NCI-H2107 treated with DMSO at 0.1 percent for 48 hours (cell line): ENCODE results near the gene CACNA2D3.
"Not testable (repeated sequence)": the region's sequence is repeated elsewhere in the genome, so short reads cannot be mapped to it uniquely, and the experiment has no call there.

Experiments used
- DNase-seq: peaks from one replicate; lab custom pipeline; 2025; ENCODE audit not compliant: unreplicated experiment; lab: John Stamatoyannopoulos, UW

Gene CACNA2D3

DNA sequence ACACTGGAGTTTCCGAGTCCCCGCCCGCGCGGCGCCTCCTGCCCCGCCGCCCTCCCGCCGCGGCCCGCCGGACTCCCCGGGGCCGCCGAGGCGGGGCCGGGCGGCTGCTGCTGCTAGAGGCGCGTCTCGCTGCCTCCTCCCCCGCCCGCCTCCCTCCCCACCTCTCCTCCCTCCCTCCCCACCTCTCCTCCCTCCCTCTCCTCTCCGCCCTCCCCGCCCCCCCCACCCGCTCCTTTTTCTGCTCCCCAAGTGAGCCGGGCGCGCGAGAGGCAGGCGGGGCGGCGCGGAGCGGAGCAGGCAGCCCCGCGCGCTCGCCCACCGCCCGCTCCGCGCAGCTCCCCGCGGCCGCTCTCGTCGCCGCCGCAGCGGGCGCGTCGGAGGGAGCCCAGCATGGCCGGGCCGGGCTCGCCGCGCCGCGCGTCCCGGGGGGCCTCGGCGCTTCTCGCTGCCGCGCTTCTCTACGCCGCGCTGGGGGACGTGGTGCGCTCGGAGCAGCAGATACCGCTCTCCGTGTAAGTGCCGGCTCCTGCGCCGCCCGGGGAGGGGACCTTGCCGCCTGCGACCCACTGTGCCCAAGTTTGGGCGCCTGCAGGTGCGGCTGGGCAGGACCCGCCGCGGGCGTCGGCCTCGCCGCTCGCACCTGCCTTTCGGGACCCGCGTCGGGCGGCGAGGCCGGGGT lies at the start of gene CACNA2D3:
TSS of gene CACNA2D3 (plus strand) at position 229 of the 679 bp plus-strand sequence.
- DNase-seq: no peak

DNA sequence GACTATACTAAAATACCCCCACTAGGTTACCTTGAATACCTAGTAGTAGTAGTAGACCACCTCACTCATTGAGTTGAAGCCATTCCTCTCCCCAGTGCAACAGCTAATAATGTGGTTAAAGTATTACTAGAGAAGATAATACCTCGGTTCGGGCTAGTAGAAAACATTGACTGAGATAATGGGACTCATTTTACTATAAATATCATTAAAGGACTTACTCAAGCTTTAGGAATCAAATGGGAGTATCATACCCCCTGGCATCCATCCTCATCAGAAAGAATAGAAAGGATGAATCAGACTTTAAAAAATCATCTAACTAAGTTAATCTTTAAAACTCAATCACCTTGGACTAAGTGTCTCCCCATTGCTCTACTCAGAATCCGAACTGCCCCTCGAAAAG lies 49.0 kb upstream of the CACNA2D3 start:
- DNase-seq: no peak

DNA sequence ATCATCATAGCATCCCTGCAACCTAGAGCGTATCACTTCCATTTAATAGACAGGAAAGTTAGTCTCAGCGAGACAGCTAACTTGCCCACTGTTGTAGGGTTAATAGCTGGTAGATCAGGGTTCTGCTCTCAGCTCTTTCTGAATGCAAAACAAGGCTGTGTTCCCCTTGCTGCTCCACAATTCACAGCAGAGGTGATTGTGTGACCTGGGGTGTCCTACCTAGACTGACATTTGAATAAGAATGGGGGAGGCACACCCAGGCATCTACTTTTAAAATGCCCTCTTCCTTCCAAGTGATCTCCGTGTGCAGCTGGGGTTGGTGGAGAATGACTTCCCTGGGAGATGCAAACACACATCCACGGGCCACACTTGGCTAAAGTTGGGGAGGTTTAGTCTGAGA lies 43.0 kb upstream of the CACNA2D3 start:
- DNase-seq: no peak

DNA sequence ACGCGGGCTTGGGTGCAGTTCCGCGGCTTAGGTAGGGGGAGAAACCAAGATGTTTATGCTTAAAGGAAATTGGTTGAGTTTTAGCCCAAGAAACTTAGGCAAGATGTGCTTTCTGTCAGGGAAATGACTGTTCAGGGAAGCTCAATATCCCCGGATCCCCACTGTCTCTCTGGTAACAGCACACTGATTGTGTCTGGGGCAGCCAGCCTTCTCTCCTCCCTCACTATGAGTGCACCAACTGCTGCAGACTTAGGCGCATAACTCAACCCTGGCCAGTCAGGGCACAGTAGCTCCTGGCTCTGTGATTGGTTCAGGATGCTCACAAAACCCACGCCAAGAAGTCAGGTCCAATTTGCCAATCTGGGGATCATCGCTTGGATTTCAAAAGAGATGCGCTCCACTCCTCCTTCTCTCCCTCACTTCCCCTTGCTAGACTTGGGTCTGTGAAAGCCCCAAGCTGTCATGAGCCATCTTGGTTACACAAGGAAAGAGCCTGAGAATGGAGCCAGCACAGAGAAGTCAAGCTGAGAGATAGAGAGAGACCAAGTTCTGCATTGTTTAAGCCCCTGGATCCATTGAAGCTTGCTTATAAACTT lies 42.5 kb upstream of the CACNA2D3 start:
- no peak for DNase-seq

DNA sequence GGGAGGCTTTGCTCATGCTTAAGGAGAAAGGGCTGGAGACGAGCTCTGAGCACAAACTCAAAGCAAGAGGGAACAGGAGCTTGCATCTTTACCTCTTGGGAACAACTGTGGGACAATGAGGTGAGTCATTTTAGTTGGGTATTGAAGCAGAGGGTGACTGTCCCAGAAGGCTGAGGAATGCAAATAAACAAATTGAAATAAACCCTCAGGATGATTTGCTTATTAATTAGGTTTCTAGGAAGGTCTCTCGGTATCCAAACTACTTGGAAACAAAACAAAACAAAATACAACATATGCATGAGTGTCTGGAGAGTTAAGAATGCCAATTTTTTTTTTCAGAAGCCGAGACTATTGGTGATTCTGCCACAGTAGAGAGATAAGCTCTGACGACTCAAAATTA lies 38.4 kb upstream of the CACNA2D3 start:
- no peak for DNase-seq

DNA sequence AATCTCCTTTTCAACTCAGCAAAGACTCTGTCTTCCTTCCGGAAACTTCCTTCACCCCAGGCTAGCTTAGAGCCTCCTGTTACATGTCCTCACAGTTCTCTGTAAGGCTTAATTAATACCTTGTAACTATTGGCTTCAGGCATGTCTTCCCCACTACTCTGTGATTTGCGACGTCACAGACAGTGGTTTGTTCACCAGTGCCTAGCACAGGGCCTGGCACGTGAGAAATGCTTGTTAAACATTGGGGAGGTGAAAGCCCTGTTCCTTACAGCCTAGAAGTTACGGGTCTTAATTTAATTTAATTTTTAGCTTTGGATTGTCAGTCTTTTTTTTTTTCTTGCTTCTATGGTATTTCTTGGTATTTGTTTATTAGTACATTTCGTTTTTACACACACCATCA lies 36.4 kb upstream of the CACNA2D3 start:
- no peak for DNase-seq

DNA sequence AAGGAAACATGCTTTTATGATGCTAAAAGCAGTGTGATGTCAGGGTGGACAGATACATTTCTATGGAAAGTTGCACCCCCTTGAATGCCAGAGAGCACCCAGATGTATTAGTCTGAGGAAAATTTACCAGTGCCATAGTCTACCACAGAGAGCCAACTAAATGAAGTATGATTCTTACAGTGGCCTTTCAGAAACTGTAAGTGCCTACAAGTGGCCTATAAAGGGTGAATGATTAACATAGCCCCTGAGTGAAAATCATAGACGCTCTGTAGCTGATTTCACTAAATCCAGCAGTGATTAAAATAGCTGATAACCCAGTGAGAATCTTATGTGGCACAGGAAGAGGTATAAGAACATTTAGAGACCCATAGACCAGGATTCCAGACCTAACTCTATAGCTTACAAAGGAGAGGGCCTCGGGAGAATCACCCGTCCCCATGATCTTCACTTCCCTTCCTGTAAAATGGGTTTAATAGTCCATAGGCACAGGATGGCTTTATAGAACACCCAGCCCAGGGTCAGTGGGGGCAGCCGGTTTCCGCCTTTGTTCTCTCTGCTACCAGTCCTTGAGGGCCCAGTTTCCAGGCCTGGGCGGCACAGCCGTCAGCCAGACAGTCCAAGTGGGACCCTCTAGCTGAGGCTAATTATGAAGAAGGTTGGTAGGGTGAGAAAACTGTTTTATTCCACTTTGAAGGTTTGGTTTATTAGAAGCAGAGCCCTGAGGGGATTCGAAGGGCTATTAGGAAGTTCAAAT lies 35.5 kb upstream of the CACNA2D3 start:
- no peak for DNase-seq

DNA sequence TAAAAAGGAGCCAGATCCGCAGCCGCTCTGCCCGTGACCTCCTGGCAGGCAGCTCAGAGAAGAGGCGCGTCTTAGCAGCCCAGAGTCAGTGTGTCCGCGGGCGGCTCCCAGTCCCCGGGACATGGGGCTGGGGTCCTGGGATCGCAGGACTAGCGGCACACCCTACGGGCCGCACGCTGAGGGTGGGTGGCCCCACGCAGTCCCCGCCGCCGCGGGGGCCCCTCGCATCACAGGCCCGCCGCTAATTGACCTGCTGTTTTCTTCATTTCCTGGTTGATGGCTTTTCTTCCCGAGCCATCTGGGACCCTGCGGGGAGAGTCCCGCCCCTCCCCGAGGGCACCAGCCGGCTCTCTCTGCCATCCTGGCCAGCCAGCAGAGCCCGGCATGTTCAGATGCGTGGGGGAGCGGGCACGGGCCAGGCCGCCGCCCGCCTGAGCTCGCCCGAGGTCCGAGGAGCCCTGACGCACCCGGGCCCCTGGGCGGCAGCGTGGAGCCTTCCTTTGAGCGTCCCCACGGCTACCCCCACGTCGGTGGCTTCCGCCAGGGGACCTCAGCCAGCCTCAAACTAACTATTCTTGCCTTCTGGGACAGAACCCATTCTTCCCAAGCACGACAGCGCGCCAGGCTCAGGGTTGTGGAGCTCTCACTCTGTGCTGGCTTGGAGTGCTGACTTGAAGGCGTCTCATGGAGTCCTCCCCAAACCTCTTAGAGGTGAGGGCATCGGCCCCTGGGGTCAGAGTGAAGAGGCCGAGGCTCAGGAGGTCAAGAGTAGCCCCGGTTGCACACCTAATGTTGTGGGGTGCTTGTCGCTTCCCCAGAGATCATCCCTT lies 34.6 kb upstream of the CACNA2D3 start:
- DNase-seq: no peak

DNA sequence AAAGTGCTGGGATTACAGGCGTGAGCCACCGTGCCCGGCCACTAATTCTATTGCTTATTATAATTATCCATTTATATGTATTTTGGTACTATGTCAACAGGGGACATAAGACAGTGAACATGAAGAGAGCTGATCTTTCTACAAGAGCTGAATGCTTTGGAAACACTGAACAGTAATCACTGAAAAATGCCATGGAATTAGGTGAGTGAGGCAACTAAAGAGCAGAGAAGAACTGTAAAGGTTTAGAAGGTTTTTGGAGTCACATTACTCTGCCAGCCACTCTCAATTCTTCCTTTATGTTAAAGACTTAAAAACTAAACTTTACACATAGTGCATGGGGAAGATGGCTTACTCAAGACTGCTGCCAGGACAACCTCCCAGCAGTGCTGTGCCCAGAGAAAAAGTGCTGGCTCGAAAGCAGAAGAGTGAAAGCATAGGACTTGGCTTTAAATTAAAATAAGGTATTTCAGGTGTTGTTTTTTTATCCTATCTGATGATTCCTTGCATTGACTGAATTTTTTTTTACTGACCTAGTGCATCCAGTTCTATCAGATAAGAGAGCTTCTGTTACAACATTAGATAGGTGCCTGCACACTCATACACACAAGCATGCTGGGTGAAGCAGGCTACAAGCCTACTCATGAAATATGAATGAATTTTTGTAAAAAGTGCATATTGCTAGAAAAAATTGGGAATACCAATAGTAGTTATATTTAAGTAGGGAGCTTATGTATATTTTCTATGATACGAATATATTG lies 28.7 kb upstream of the CACNA2D3 start:
- no peak for DNase-seq

DNA sequence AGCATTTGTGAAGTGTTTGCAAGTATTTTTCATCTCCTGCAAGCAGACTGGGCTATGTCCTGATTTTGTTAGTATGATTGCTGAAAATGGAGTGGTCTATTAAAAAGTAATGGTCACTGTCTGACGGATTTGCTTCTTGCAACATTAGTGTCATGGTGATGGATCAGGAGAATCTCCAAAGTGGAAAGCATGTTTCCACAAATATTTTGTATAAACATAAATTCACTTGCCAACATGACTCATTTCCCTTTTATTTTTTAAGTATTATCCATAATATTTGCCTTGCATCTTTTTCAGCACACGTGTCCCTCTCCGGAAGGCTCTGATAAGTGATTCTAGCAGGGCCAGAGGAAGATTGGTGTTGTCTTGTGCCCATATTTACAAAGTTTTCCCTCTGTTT lies 27.4 kb upstream of the CACNA2D3 start:
- no peak for DNase-seq

DNA sequence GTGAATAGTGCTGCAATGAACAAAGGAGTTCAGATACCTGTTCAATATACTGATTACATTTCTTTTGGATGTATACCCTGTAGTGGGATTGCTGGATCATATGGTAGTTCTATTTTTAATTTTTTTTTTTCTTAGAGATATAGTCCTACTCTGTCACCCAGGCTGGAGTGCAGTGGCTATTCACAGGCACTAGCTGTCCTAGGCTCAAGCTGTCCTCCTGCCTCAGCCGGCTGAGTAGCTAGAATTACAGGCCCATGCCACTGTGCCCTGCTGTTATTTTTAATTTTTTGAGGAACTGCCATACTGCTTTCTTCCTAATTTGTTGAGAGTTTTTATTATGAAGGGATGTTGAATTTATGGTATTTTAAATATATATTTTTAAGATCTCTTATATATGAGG lies 23.0 kb upstream of the CACNA2D3 start:
- no peak for DNase-seq

DNA sequence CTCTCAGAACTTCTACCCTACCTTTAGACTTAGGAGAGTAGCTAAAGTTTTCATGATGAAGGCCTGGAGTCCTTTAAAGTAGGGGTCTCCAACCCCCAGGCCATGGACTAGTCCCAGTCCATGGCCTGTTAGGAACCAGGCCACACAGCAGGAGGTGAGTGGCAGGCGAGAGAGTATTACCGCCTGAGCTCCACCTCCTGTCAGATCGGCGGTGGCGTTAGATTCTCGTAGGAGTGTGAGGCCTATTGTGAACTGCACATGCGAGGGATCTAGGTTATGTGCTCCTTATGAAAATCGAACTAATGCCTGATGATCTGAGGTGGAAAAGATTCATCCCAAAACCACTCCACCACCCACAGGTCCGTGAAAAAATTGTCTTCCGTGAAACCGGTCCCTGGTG lies 18.3 kb upstream of the CACNA2D3 start:
- DNase-seq: no peak

DNA sequence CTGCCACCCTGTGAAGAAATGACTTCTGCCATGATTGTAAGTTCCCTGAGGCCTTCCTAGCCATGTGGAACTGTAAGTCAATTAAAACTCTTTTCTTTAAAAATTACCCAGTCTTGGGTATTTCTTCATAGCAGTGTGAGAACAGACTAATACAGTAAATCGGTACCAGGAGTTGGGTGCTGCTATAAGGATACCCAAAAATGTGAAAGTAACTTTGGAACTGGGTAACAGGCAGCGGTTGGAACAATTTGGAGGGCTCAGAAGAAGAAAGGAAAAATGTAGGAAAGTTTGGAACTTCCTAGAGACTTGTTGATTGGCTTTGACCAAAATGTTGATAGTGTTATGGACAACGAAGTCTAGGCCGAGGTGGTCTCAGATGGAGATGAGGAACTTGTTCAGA lies 6.2 kb upstream of the CACNA2D3 start:
- not testable (repeated sequence) for DNase-seq

DNA sequence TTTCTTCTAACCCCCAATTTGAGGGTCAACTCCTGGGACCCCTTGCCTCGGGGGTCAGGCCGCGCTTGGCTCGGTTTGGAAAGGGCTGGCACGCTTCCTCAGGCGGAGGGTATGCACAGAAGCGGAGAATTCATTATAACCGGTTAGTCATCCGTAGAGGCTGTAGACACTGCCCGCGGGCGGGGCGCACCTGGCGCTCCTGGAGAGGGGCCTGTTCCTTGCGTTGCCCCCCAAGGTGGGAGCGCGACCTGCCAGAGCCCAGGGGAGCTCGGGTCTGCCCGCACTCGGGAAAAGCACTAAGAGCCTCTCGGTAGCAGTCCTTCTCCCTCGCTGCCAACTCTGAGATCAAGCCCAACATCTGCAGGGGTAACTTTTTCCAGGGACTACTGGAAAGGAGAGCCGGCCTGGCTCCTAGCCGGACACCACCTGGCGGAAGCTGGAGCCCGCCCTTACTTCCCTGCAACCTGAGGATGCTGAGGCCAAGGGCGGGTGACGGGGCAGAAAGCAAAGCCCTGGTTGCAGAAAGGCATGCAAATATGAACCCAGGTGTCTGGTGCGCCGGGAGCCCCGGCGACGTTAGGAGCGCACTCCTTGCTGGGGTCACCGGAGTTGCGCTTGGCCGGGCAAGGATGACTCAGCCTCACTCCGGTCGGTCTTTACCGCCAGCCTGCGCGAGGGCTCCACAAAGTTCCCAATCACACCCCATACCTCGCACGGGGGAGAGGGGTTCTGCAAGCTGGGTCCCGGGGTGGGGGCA lies 1.5 kb upstream of the CACNA2D3 start:
- no peak for DNase-seq

DNA sequence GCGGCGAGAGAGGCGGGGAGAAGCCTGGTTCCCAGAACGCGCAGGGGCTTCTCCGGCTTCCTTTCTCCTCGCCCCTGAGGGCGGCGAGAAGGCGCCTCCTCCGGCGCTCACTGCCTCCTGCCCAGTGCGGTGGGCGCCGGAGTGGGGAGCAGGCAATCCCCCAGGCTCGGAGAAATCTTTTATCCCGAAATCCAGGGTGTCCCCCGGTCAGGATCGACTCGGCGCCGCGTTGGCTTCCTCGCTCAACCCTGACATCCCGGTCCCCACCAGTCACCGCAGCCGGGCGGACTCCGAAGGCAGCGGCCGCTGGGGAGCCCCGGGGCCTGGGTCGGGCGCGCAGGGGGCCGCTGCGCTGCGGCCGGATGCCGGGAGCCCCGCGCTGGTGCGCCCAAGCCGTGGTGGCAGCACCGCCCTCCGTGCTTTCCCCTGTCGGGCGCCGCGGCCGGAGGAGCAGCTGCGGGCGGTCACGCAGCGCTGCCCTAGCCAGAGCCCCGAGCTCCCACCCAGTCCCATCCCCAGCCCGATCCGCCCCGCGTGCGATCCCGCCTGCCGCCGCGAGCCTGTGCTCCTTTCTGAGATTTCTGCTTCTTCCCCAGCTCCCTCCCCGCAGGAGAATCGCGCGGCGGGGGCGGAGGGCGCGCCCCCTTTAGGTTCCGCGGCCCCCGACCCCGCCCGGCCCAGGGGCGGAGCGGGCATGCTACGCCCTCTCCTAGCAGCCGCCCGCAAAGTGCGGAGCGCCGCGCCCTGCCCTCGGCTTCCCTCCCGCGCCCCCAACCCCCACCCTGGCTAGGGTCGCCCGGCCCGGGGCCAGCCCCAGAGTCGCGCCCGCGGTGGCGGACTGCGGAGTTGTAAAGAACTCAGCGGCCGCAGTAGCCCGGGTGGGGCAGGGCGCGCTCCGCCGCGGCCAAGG lies 683 bp upstream of the CACNA2D3 start:
- no peak for DNase-seq

DNA sequence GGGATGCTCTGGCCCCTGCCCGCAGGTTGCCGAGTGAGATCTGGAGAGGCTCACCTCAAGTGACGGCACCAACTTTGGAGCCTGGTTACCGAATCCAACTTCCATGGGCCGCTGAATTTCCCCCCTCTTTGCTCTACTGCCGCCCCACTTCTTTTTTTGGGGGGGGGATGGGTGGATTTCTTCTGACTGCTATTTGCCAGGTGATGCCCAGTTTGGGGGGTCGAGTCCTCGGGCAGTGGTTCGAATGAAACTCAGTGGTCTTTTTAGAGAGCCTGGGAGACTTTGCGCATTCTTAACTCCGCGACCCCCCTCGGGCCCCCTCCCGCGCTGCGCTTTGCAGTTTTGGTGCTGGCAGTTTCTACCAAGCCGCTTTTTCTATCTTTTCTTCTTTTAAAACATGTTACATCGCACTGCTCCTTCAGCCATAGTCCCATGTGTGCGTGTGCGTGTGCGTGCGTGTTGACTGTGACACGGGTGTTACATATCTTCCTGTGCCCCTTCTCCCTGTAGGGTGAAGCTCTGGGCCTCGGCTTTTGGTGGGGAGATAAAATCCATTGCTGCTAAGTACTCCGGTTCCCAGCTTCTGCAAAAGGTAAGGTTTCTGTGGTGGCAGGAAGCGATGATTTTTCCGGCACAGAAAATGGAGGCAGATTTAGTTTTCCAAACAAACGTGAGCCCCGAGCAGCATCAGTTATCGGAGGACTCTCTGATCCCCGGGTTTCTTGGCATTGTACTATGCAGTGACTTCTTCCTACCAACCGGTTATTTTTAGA lies 837 bp downstream of the CACNA2D3 start:
- no peak for DNase-seq

DNA sequence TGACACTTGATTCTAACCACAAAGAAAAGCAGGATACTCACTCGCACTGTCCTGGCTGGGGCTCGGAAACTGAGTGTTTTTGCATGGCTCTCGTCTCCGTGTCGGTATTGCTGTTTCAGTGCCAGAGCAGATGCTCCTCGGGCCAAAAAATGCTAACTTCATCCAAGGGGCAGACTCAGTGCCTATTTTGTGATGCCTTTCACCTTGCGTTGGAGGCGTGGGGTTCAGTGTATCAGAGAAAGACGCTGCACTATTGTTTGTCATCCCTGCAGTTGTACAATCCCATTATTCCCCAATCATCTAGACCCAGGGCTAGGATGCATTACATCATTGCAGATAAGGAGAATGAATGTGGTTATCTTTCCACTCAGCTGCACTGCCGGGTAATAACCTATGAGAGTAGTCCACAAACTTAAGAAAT lies 1.4 kb downstream of the CACNA2D3 start:
- DNase-seq: no peak

DNA sequence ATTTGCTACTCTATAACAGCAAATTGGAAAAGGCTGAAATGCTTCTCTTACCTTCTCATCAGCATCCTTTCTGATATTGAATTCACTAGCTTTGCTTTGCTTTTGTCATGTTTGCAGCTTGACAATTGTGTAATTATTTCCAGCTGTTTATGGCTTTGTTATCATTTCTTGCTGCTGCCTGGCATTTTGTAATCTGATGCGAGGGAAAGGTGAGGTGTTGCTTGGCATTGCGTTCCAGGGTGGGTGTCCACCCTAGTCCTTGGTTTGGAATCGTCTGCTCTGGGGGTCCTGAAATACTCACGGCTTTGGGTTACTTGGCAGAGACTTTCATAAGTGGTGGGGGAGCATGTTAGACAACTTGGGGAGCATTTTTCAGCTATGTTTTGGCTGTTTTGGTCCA lies 2.9 kb downstream of the CACNA2D3 start:
- DNase-seq: no peak
